ENCODE measurements around the gene TEX29. TPM values are rescaled to one million over a fixed set of nuclear protein-coding genes. Genes with fewer than 3 reads are reported as not detected.

The TEX29 gene
- total RNA-seq, 4 donors from 2014 or later, result 1.1 to 3.4 TPM; not detected in 2

DNA sequence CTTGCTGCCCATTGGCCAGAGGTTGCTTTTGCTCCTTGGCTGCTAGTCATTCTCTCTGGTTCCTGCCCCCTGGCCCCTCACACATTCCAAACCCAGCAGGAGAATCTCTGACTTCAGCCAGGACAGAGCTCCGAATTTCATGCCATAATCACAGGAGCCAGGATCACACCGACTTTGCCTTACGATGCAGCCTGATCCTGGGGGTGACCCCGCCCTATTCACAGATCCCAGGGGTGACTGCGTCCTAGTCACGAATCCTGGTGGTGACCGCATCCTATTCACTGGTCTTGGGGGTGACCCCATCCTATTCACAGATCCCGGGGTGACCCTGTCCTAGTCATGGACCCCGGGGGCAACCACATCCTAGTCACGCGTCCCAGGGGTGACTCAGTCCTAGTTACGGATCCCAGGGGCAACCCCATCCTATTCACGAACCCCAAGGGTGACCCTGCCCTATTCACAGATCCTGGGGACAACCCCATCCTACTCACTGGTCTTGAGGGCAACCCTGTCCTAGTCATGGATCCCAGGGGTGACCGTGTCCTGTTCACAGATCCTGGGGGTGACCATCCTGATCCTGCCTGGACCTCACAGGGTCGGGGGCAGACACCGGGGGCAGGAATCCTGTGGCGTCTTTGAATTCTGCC is 7.4 kb upstream of the TEX29 start:
- DNase-seq, result no peak
- H3K27me3 ChIP-seq, result no peaks in the 10 kb centered on the region
- no peak overlapping the region for H3K27ac ChIP-seq
- in situ Hi-C loops (cut with MboI; ENCODE audit: low sequenced_read_pairs in 4 of 4), result no loop called here
- H3K4me3 ChIP-seq, result no peak overlapping the region
- TF ChIP-seq POLR2A (IDR thresholded peaks at IDR 0.05), result no peak
- TF ChIP-seq, protein P1, sequence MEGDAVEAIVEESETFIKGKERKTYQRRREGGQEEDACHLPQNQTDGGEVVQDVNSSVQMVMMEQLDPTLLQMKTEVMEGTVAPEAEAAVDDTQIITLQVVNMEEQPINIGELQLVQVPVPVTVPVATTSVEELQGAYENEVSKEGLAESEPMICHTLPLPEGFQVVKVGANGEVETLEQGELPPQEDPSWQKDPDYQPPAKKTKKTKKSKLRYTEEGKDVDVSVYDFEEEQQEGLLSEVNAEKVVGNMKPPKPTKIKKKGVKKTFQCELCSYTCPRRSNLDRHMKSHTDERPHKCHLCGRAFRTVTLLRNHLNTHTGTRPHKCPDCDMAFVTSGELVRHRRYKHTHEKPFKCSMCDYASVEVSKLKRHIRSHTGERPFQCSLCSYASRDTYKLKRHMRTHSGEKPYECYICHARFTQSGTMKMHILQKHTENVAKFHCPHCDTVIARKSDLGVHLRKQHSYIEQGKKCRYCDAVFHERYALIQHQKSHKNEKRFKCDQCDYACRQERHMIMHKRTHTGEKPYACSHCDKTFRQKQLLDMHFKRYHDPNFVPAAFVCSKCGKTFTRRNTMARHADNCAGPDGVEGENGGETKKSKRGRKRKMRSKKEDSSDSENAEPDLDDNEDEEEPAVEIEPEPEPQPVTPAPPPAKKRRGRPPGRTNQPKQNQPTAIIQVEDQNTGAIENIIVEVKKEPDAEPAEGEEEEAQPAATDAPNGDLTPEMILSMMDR (IDR thresholded peaks at IDR 0.05 in 4 of 5, conservative IDR thresholded peaks at IDR 0.05 in 1 of 5), result no peak
- peaks cover 0 to 17% of the 10 kb centered on the region in 2 donors for H3K36me3 ChIP-seq
- no peak for ATAC-seq
- H3K4me1 ChIP-seq, result no peaks in the 10 kb centered on the region
- intact Hi-C loops (cut with DNase I; ENCODE audit: low total_unique reads), result no loop called here
- H3K9me3 ChIP-seq, result no peaks in the 10 kb centered on the region

DNA sequence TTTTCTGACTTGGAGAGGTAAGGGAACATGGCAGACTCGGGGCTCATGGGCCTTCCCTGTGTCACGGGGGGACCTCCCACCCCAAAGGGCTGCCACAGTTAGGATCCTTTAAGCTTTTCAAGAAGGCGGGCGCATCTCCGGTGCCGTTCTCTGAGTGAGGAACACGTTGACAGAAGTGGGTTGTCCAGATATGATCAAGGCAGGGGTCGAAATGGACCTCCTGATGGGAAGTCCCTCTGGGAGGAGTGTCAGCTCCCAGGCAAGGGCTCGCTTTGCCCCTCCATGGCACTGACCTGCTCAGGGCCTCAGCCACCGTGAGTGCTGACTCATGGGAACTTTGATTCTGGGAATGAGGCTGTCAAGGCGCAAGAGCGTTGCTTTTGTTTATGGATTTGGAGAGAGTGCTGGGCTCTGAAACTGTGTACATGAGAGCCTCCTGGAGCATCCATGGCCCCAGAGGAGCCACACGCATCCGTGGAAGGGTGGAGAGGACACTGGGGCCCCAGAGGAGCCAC is 6.5 kb upstream of the TEX29 start:
- ATAC-seq, result no peak
- H3K9me3 ChIP-seq, result no peaks in the 10 kb centered on the region
- H3K4me3 ChIP-seq, result no peak overlapping the region
- peaks cover 0 to 10% of the 10 kb centered on the region in 2 donors for H3K36me3 ChIP-seq
- intact Hi-C loops (cut with DNase I; ENCODE audit: low total_unique reads) (no loop called here), in situ Hi-C loops (cut with MboI; ENCODE audit: low sequenced_read_pairs in 4 of 4) (no loop called here)
- H3K27ac ChIP-seq, result no peak overlapping the region
- H3K4me1 ChIP-seq, result no peaks in the 10 kb centered on the region
- TF ChIP-seq POLR2A (IDR thresholded peaks at IDR 0.05), result no peak
- TF ChIP-seq, protein P1 (IDR thresholded peaks at IDR 0.05 in 4 of 5, conservative IDR thresholded peaks at IDR 0.05 in 1 of 5), result no peak
- H3K27me3 ChIP-seq, result no peaks in the 10 kb centered on the region
- no peak for DNase-seq

DNA sequence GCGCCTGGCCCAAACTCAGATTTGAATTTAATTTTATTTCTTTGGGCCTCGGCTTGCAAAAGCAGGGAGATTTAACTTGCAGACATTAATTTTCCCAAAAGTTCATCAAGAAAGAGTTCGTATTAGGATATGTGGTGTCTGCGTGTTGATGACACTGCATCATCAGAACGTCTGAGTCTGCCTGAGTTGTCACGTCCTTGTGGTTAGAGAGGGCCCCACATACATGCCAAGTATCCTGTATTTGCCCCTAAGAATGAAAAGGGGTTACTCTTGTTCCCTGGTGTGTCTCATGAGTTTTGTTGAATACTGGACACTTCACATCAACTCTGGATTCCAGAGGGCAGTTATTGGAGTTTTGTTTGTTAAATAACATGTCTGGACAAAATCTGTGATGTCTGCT is 5.6 kb upstream of the TEX29 start:
- Histone ChIP-seq H3K27me3 (no peaks in the 10 kb centered on the region), H3K4me3 (no peak overlapping the region), H3K27ac (no peak overlapping the region), H3K9me3 (no peaks in the 10 kb centered on the region), H3K36me3 (peaks cover 0 to 10% of the 10 kb centered on the region in 2 donors), H3K4me1 (no peaks in the 10 kb centered on the region)
- DNase-seq (no peak), ATAC-seq (no peak)
- in situ Hi-C loops (cut with MboI; ENCODE audit: low sequenced_read_pairs in 4 of 4) (no loop called here), intact Hi-C loops (cut with DNase I; ENCODE audit: low total_unique reads) (no loop called here)
- TF ChIP-seq, protein P1 (IDR thresholded peaks at IDR 0.05 in 4 of 5, conservative IDR thresholded peaks at IDR 0.05 in 1 of 5), result no peak
- TF ChIP-seq POLR2A (IDR thresholded peaks at IDR 0.05), result no peak

DNA sequence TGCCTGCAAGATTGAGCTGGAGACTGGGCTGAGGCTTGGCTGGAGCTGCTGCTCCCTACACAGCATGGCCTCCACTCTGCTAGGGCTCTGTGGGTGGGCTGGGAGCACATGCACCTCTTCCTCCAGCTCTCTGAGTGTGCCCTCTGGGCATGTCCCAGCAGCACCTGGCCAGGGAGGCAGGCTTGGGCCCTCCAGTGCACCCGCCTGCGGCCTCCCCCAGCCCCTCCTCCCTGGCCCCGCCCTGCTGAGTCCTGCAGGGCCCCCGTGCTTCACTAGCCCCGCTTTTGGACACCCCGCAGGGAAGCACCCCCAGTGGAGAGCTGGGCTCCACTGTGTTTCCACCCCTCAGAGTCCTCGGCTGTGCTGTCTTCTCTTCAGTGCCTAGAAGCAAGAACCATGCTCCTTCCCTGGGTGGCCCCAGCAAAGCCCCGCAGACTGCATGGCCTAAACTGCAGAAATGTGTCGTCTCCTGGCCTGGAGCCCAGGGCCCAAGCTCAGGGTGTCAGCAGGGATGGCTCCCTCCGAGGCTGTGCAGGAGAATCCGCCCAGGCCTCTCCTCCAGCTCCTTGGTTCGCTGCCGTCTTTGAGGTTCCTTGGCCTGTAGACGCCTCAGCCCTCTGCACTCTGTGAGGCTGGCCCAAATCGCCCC is 5.0 kb upstream of the TEX29 start:
- H3K27me3 ChIP-seq, result no peaks in the 10 kb centered on the region
- in situ Hi-C loops (cut with MboI; ENCODE audit: low sequenced_read_pairs in 4 of 4), result no loop called here
- ATAC-seq, result no peak

More for the DNA sequence above, 5.0 kb upstream of the TEX29 start:
- Histone ChIP-seq H3K36me3 (peaks cover 0 to 10% of the 10 kb centered on the region in 2 donors), H3K9me3 (no peaks in the 10 kb centered on the region), H3K27ac (no peak overlapping the region), H3K4me1 (no peaks in the 10 kb centered on the region), H3K4me3 (no peak overlapping the region)
- intact Hi-C loops (cut with DNase I; ENCODE audit: low total_unique reads), result no loop called here
- TF ChIP-seq, protein P1 (IDR thresholded peaks at IDR 0.05 in 4 of 5, conservative IDR thresholded peaks at IDR 0.05 in 1 of 5), result no peak
- TF ChIP-seq POLR2A (IDR thresholded peaks at IDR 0.05), result no peak
- no peak for DNase-seq

Measured in gastrocnemius medialis (tissue), 4 donors.